ENCODE data around the gene C3orf70.
"Not testable (repeated sequence)": the region's sequence is repeated elsewhere in the genome, so short reads cannot be mapped to it uniquely, and the experiment has no call there.

C3orf70 gene

GRCh38 chr3:185151101-185151963 lies 1.5 kb downstream of the C3orf70 start:
- DNase-seq, result no peak

GRCh38 chr3:185150561-185150960 lies 2.3 kb downstream of the C3orf70 start:
- DNase-seq, result no peak

GRCh38 chr3:185149591-185149990 lies 3.3 kb downstream of the C3orf70 start:
- DNase-seq, result no peak

DNA sequence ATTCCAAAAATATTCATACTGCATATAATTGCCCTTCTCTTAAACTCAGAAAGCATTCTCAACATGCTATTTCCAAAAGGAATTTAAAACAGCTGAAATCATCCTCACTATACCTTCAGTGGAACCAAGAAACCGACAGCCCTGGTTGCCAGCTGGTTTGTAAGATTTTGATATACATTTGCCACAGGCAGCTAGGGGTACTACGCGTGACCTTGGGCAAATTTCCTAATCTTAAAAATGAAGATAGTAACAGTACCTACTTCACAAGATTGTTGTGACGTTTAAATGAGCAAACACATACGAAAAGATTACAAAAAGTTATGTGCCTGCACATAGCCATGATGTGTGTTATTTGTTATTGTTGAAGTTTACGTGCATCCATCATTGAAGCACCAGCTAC lies 7.3 kb downstream of the C3orf70 start:
- DNase-seq, result no peak

GRCh38 chr3:185144784-185145183 lies 8.1 kb downstream of the C3orf70 start:
- no peak for DNase-seq

GRCh38 chr3:185137821-185138220 lies 15.0 kb downstream of the C3orf70 start:
- DNase-seq, result no peak

GRCh38 chr3:185134509-185134908 lies 18.4 kb downstream of the C3orf70 start:
- DNase-seq, result no peak

DNA sequence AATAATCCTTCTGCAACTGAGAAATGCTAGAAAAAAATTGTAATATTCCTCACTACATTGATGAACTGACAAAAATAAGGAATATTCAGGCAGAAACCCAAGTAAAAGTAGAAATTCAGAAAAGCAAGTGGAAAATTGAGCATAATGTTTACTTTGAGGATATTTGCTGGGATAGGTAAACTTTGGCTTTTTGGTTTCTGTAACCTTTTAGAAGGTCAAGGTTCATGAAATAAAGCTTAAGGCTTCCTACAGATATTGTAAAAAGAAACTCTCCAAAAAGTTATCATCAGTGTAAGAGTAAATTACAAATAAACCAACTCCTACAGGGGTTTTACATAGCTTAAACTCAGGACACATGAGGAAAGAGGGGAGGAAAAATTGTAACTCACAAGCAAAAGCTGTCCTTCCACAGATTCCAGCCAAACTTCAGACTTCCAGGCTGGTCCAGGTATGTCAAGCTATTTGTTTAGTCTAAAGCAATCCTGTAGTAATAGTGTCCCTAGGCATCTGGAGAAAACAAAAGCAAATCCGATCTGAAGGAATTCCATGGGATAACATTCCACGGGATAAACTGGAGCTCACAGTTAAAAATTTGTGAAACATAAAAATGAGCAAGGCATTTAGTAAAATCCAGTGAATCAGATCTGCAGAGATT lies 21.1 kb downstream of the C3orf70 start:
- no peak for DNase-seq

DNA sequence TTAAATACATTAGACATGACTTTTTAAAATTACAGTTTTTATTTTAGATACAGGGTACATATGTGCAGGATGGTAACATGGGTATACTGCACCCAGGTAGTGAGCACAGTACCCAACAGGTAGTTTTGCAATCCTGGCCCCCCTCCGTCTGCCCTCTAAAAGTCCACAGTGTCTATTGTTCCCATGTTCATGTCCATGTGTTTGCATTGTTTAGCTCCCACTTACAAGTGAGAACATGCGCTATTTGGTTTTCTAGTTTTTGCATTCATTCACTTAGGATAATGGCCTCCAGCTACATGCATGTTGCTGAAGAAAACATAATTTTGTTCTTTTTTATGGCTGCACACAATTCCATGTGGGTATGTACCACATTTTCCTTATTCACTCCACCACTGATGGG lies 23.8 kb downstream of the C3orf70 start:
- no peak for DNase-seq

- no peak for DNase-seq
Observed at GRCh38 chr3:185126201-185126600, 26.7 kb downstream of the C3orf70 start.

DNA sequence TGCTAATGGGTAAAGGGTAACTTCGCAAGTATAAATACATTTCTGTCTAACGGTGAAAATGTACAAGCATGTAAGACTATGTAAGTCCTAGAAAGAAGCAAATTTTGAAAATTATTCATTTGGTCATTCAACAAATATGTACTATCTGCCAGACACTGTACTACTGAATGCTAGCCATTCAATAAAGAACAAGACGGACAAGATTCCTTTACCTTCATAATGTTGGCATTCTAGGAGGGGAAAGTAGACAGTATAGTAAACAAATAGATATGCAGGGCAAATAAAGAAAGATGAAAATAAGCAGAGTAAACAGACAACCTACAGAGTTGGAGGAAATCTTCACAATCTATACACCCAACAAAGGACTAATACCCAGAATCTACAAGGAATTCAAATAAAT lies 32.7 kb downstream of the C3orf70 start:
- no peak for DNase-seq

- DNase-seq, result no peak
Observed at GRCh38 chr3:185115371-185115770, 37.5 kb downstream of the C3orf70 start.

DNA sequence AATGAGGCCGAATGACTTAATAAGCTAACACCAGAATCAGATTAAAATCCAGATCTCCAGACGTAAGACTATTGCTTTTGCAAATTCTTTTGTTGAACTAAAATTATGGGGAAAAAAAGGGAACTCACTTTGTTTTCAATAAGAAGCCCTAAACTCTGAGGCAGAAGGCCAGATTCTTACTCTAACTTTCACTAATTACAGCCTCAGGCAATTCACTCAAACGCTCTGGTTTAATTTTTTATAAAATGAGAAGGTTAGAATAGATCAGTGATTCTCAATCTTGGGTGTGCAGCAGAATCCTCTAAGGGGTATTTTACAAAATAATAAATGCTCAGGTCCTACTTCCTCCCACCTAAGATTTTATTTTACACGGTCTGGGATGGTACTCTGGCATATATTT lies 38.1 kb downstream of the C3orf70 start:
- DNase-seq, result no peak

GRCh38 chr3:185112186-185112585 lies 40.7 kb downstream of the C3orf70 start:
- DNase-seq, result no peak

GRCh38 chr3:185109012-185109411 lies 43.8 kb downstream of the C3orf70 start:
- not testable (repeated sequence) for DNase-seq

GRCh38 chr3:185106256-185106890 lies 46.5 kb downstream of the C3orf70 start:
- DNase-seq, result not testable (repeated sequence)

- DNase-seq, result no peak
Observed at GRCh38 chr3:185103359-185104127, 49.3 kb downstream of the C3orf70 start.

DNA sequence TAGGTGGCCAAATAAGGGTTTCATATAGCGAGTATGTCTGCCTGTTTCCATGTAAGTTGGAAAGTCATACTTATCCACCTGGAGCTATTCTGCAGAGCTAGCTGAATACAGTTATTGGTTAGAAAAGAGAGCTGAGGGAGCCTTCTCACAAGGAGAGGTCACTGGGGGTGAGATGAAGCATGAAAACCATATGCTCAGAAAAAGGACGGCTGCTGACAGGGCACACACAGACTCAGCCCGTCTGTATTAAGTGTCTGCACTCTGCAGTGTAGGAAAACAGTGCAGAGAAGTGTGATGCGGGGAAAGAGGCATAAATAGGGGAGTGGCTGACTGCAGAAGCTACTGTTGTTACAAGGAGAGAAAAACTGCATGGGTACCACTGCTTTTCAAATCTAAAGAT lies 58.2 kb downstream of the C3orf70 start:
- no peak for DNase-seq

GRCh38 chr3:185093116-185093515 lies 59.7 kb downstream of the C3orf70 start:
- no peak for DNase-seq

- no peak for DNase-seq
Observed at GRCh38 chr3:185090811-185091210, 62.0 kb downstream of the C3orf70 start.

- DNase-seq, result no peak
Observed at GRCh38 chr3:185089751-185090150, 63.1 kb downstream of the C3orf70 start.

DNA sequence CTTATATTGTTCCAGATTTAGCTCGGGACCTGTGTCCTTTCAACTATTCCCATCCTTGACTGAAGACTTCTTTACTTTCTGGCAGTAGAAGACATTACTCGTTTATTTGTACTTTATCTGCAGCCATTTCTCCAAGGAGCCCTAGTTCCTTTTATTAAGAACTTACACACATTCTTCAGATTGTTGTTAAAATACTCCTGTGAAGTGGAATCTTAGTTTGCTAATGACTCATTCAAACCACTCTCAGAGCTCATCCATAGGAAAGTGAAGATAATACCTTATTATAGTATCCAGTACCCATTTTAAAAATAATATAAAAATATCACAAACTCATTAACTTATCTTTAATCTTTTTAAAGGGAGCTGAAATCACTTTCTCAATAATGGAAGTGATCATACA lies 63.5 kb downstream of the C3orf70 start:
- no peak for DNase-seq

DNA sequence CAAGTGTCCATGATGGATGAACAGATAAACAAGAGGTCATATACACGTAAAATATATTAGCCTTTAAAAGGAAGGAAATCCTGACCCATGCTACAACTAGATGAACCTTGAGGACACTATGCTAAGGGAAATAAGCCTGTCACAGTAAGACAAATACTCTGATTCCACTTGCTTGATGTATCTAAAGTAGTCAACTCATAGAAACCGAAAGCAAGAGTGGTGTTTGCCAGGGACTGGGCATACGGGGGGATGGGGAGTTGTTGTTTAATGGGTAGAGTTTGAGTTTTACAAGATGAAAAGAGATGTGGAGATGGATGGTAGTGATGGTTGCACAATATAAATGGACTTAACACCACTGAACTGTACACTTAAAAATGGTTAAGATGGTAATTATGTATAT lies 65.4 kb downstream of the C3orf70 start:
- no peak for DNase-seq
